ENCODE results near the gene ULK3. TPM values are rescaled to one million over a fixed set of nuclear protein-coding genes. Genes with fewer than 3 reads are reported as not detected.

Gene ULK3
- total RNA-seq, 1 donor from 2014 or later: 46.4 TPM

DNA sequence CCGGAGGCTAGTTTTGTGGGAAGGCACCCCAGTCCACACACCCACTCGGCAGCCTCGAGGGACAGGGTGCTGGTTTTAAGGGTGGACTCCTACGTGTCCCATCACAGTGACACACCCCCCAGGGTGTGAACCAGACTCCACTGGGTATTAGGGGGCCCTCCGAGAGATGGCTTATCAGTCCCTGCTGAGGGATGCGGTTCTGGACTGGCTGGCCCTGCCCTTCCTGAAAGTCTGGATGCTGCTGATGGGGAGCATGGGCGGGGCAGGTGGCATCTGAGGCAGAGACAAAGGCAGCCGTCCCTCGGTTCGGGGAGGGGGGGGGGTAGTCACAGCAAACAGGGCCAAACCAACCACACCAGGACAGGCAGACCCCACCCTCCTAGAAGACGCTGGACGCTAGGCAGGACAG is 939 bp upstream of the ULK3 start:
- no peak for DNase-seq (ENCODE audit: extremely low spot score, unreplicated experiment)
- peaks cover 10% of the 10 kb centered on the region for H3K36me3 Mint-ChIP-seq
- H3K4me1 Mint-ChIP-seq (ENCODE audit: unreplicated experiment): peaks cover 21% of the 10 kb centered on the region
- no peaks in the 10 kb centered on the region for H3K9me3 Mint-ChIP-seq
- peak overlapping the region; percentile 87 for H3K4me3 Mint-ChIP-seq
- no peaks in the 10 kb centered on the region for H3K27me3 Mint-ChIP-seq
- peak overlapping the region; percentile 77 for H3K27ac Mint-ChIP-seq
- no peak for TF ChIP-seq CTCF (conservative IDR thresholded peaks at IDR 0.05)

- DNase-seq (ENCODE audit: extremely low spot score, unreplicated experiment): no peak
- TF ChIP-seq CTCF (conservative IDR thresholded peaks at IDR 0.05): no peak
- peak overlapping the region; percentile 77 for H3K27ac Mint-ChIP-seq
Observed at GRCh38 chr15:74843445-74843828, 481 bp upstream of the ULK3 start.

GRCh38 chr15:74841891-74842373 is 1.0 kb downstream of the ULK3 start:
- DNase-seq (ENCODE audit: extremely low spot score, unreplicated experiment): no peak
- peak overlapping the region; percentile 92 for H3K27ac Mint-ChIP-seq
- H3K4me3 Mint-ChIP-seq: peak overlapping the region; percentile 95
- H3K4me1 Mint-ChIP-seq (ENCODE audit: unreplicated experiment): peaks cover 21% of the 10 kb centered on the region
- TF ChIP-seq CTCF (conservative IDR thresholded peaks at IDR 0.05): no peak
- no peaks in the 10 kb centered on the region for H3K27me3 Mint-ChIP-seq
- peaks cover 3% of the 10 kb centered on the region for H3K36me3 Mint-ChIP-seq
- H3K9me3 Mint-ChIP-seq: no peaks in the 10 kb centered on the region

More at GRCh38 chr15:74843445-74843828, 481 bp upstream of the ULK3 start:
- H3K9me3 Mint-ChIP-seq: no peaks in the 10 kb centered on the region
- H3K4me3 Mint-ChIP-seq: peak overlapping the region; percentile 87
- H3K27me3 Mint-ChIP-seq: no peaks in the 10 kb centered on the region
- H3K4me1 Mint-ChIP-seq (ENCODE audit: unreplicated experiment): peaks cover 21% of the 10 kb centered on the region
- H3K36me3 Mint-ChIP-seq: peaks cover 10% of the 10 kb centered on the region

DNA sequence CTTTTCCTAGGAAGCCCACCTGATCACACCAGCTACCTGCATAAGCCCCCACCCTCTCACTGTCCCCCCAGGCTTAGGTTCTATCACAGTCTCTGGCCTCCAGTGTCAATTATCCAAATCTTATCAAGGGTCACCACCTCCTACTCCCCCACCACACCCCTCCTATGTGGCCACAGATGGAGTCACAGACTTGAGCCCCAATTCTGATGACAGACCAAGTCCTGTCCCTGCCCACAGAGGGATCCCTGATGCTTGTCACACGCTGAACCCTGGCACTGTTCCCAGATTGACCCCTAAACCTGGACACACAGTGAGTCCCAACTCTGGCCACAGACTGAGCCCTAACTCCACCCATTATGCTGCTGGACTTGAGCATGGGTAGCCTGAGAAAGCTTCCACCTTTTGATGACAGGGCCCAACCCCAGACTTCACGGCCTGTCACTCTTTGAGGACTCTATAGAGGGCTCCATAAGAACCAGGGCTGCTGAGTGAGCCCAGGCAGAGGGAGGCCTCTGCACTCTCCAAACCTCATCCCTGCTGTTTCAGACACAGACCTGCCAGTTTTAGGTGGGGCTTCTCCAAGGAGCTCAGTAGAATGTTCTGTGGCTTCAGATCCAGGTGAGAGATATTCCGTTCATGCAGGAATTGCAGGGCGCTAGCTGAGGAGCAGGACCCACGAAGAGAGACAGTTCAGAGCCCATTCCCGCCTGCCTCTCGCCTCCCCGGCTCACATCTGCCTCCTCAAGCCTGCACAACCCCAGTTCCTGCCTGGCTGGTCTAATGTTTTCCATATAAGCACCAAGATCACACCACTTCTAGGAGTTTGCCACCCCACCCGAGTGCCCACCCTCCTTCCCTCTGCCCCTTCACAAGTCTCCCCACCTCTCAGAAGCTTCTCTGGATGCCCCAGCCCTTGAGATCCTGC is 1.8 kb downstream of the ULK3 start:
- TF ChIP-seq CTCF (conservative IDR thresholded peaks at IDR 0.05): no peak
- H3K4me3 Mint-ChIP-seq: peak overlapping the region; percentile 62
- no peaks in the 10 kb centered on the region for H3K27me3 Mint-ChIP-seq
- H3K4me1 Mint-ChIP-seq (ENCODE audit: unreplicated experiment): peaks cover 21% of the 10 kb centered on the region
- H3K9me3 Mint-ChIP-seq: no peaks in the 10 kb centered on the region
- no peak overlapping the region for H3K27ac Mint-ChIP-seq
- DNase-seq (ENCODE audit: extremely low spot score, unreplicated experiment): no peak
- H3K36me3 Mint-ChIP-seq: peaks cover 3% of the 10 kb centered on the region

DNA sequence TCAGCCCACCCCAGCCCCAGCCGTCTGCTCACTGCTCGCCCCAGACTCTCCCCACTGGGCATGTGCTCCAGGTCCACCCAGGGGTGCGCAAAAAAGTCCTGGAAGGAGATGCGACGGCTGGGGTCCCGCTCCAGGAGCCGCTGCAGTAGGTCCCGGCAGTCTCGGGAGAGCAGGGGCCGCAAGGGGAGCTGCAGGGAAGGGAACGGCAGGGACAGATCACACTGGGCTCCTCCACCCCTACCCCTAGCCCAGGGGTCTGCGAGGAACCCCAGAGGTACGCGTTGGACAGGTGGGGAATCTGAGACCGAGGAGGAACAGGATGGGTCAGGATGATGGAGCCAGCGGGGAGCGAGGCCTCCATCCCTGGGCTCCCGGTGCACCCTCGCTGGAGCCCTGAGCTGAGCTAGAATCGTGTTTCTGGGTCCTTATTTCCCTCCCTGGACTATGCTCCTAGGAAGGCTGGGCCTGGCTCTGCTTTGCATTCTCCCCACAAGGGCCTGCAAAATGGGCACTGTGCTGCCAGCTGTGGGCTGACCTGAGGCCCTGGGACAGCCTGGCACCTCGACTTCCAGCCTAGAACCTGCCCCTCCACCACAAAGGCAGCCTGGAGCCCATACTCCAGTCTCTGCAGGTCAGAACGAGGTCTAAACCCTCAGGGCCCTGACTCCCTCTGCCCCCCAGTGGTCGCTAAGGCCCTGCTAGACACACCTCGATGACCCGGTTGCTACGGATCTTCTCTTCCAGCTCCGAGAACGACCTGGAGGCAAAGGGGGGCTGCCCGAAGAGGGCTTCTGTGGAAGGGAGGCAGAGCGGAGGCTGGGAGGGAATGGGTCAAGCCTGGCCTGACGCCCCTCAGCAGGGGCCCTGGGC is 3.2 kb downstream of the ULK3 start:
- no peak for DNase-seq (ENCODE audit: extremely low spot score, unreplicated experiment)
- Mint-ChIP-seq H3K4me1 (ENCODE audit: unreplicated experiment) (peaks cover 21% of the 10 kb centered on the region), H3K9me3 (no peaks in the 10 kb centered on the region), H3K27ac (no peak overlapping the region), H3K36me3 (peaks cover 7% of the 10 kb centered on the region), H3K27me3 (no peaks in the 10 kb centered on the region), H3K4me3 (peak overlapping the region; percentile 39)
- no peak for TF ChIP-seq CTCF (conservative IDR thresholded peaks at IDR 0.05)
